GM12873 (cell line): ENCODE data around the gene GPC3.

Experiments used
- CTCF ChIP-seq: IDR thresholded peaks from 2 replicates; pipeline ENCODE4 v1.5.1; 2012; ENCODE audit warnings: low read depth, mild to moderate bottlenecking, moderate library complexity, low read length, control low read depth; ENCODE audit not compliant: insufficient read depth; ENCODE audit errors: missing control alignments

The GPC3 gene

GRCh38 chrX:133534172-133534571 lies 451.2 kb downstream of the GPC3 start:
- no peak for TF ChIP-seq CTCF

- no peak for TF ChIP-seq CTCF
These were observed 452.1 kb downstream of the GPC3 start for GRCh38 chrX:133533249-133533648.

- TF ChIP-seq CTCF: no peak
These were observed 454.4 kb downstream of the GPC3 start for GRCh38 chrX:133530960-133531359.

- TF ChIP-seq CTCF: no peak
These were observed 455.8 kb downstream of the GPC3 start for GRCh38 chrX:133529578-133529977.

GRCh38 chrX:133527825-133528224 lies 457.6 kb downstream of the GPC3 start:
- no peak for TF ChIP-seq CTCF

- TF ChIP-seq CTCF: no peak
These were observed 458.0 kb downstream of the GPC3 start for GRCh38 chrX:133527415-133527814.

GRCh38 chrX:133523526-133523925 lies 461.9 kb downstream of the GPC3 start:
- TF ChIP-seq CTCF: no peak

GRCh38 chrX:133523081-133523487 lies 462.3 kb downstream of the GPC3 start:
- TF ChIP-seq CTCF: no peak
